Duodenal mucosa (tissue), 2 donors: ENCODE results near the gene CD84.
"Not testable (repeated sequence)": the region's sequence is repeated elsewhere in the genome, so short reads cannot be mapped to it uniquely, and the experiment has no call there.

Source experiments
- H3K27ac ChIP-seq: one replicate; pipeline ENCODE4 v1.7.0; 2013; ENCODE audit warnings: low read depth, low read length
- H3K27me3 ChIP-seq, 2 donors: one replicate each; pipeline ENCODE4 v1.7.0; 2013; ENCODE audit warnings: low read length in 2 of 2, control low read depth in 1 of 2; ENCODE audit not compliant: insufficient read depth in 2 of 2, control insufficient read depth in 1 of 2
- H3K36me3 ChIP-seq, 2 donors: one replicate each; pipeline ENCODE4 v1.7.0; 2013; ENCODE audit warnings: low read length in 2 of 2, control low read depth in 1 of 2; ENCODE audit not compliant: insufficient read depth in 2 of 2, control insufficient read depth in 1 of 2
- H3K4me1 ChIP-seq, 2 donors: one replicate each; pipeline ENCODE4 v1.7.0; 2013; ENCODE audit warnings: low read length in 2 of 2, control low read depth in 1 of 2; ENCODE audit not compliant: insufficient read depth in 2 of 2, control insufficient read depth in 1 of 2
- H3K4me3 ChIP-seq, 2 donors: one replicate each; pipeline ENCODE4 v1.7.0; 2013; ENCODE audit warnings: low read length in 2 of 2, low read depth in 1 of 2
- H3K9ac ChIP-seq, 2 donors: one replicate each; pipeline ENCODE4 v1.7.0; 2013; ENCODE audit warnings: low read length in 2 of 2, low read depth in 1 of 2
- H3K9me3 ChIP-seq, 2 donors: one replicate each; pipeline ENCODE4 v1.7.0; 2013; ENCODE audit warnings: low read length in 2 of 2, control low read depth in 1 of 2; ENCODE audit not compliant: control insufficient read depth in 1 of 2

CD84 gene

GRCh38 chr1:160579216-160579701, at the start of gene CD84:
Gene CD84, minus strand, starts transcription at chr1:160579496. Its CDS starts 59 bp downstream, at chr1:160579437.
- H3K4me3 ChIP-seq = peak within 1 kb of the TSS; percentile 55 to 57
- no peaks in the 10 kb centered on the region for H3K9me3 ChIP-seq
- peak within 1 kb of the TSS; percentile 46 for H3K27ac ChIP-seq
- H3K36me3 ChIP-seq = no peaks in the 10 kb centered on the region
- peak within 1 kb of the TSS; percentile 16 to 50 for H3K9ac ChIP-seq
- H3K27me3 ChIP-seq = no peaks in the 10 kb centered on the region
- H3K4me1 ChIP-seq = peaks cover 19 to 30% of the 10 kb centered on the region in 2 donors

- Histone ChIP-seq H3K4me3 (no peak overlapping the region), H3K4me1 (peaks cover 10 to 23% of the 10 kb centered on the region in 2 donors), H3K36me3 (no peaks in the 10 kb centered on the region), H3K27ac (no peak overlapping the region), H3K9ac (no peak overlapping the region), H3K27me3 (no peaks in the 10 kb centered on the region), H3K9me3 (no peaks in the 10 kb centered on the region)
Measured at GRCh38 chr1:160628799-160629263, 49.5 kb upstream of the CD84 start.

- H3K9ac ChIP-seq, H3K27ac ChIP-seq, H3K36me3 ChIP-seq, H3K4me3 ChIP-seq, H3K27me3 ChIP-seq, H3K9me3 ChIP-seq: not testable (repeated sequence)
- H3K4me1 ChIP-seq = peaks cover 16 to 23% of the 10 kb centered on the region in 2 donors
Measured at GRCh38 chr1:160627677-160628289, 48.5 kb upstream of the CD84 start.

- Histone ChIP-seq H3K4me3 (no peak overlapping the region), H3K4me1 (peaks cover 21 to 23% of the 10 kb centered on the region in 2 donors), H3K27me3 (no peaks in the 10 kb centered on the region), H3K36me3 (no peaks in the 10 kb centered on the region), H3K9ac (no peak overlapping the region), H3K9me3 (no peaks in the 10 kb centered on the region), H3K27ac (no peak overlapping the region)
Measured at GRCh38 chr1:160626509-160627342, 47.4 kb upstream of the CD84 start.

- no peak overlapping the region for H3K27ac ChIP-seq
- no peak overlapping the region for H3K9ac ChIP-seq
- no peaks in the 10 kb centered on the region for H3K9me3 ChIP-seq
- H3K4me1 ChIP-seq = peaks cover 21 to 23% of the 10 kb centered on the region in 2 donors
- H3K27me3 ChIP-seq = no peaks in the 10 kb centered on the region
- no peak overlapping the region for H3K4me3 ChIP-seq
- H3K36me3 ChIP-seq = no peaks in the 10 kb centered on the region
Measured at GRCh38 chr1:160625725-160626498, 46.6 kb upstream of the CD84 start.

- no peaks in the 10 kb centered on the region for H3K9me3 ChIP-seq
- peaks cover 21% of the 10 kb centered on the region in 2 donors for H3K4me1 ChIP-seq
- H3K4me3 ChIP-seq = no peak overlapping the region
- no peak overlapping the region for H3K9ac ChIP-seq
- no peaks in the 10 kb centered on the region for H3K27me3 ChIP-seq
- no peaks in the 10 kb centered on the region for H3K36me3 ChIP-seq
- no peak overlapping the region for H3K27ac ChIP-seq
Measured at GRCh38 chr1:160625321-160625720, 46.0 kb upstream of the CD84 start.

GRCh38 chr1:160624464-160624863, 45.2 kb upstream of the CD84 start:
- H3K27ac ChIP-seq = no peak overlapping the region
- peaks cover 14 to 17% of the 10 kb centered on the region in 2 donors for H3K4me1 ChIP-seq
- H3K9ac ChIP-seq = no peak overlapping the region
- H3K36me3 ChIP-seq = no peaks in the 10 kb centered on the region
- no peaks in the 10 kb centered on the region for H3K27me3 ChIP-seq
- no peaks in the 10 kb centered on the region for H3K9me3 ChIP-seq
- no peak overlapping the region for H3K4me3 ChIP-seq

- H3K27me3 ChIP-seq = no peaks in the 10 kb centered on the region
- no peak overlapping the region for H3K9ac ChIP-seq
- H3K9me3 ChIP-seq = no peaks in the 10 kb centered on the region
- H3K27ac ChIP-seq = no peak overlapping the region
- peaks cover 14 to 17% of the 10 kb centered on the region in 2 donors for H3K4me1 ChIP-seq
- H3K36me3 ChIP-seq = no peaks in the 10 kb centered on the region
- H3K4me3 ChIP-seq = no peak overlapping the region
Measured at GRCh38 chr1:160623862-160624261, 44.6 kb upstream of the CD84 start.

- H3K4me3 ChIP-seq = no peak overlapping the region
- no peaks in the 10 kb centered on the region for H3K36me3 ChIP-seq
- no peak overlapping the region for H3K9ac ChIP-seq
- H3K4me1 ChIP-seq = peaks cover 14 to 17% of the 10 kb centered on the region in 2 donors
- no peak overlapping the region for H3K27ac ChIP-seq
- no peaks in the 10 kb centered on the region for H3K27me3 ChIP-seq
- no peaks in the 10 kb centered on the region for H3K9me3 ChIP-seq
Measured at GRCh38 chr1:160623227-160623633, 43.9 kb upstream of the CD84 start.
